Spleen (tissue), 11 donors: ENCODE data around the gene REXO5. TPM values are rescaled to one million over a fixed set of nuclear protein-coding genes. Genes with fewer than 3 reads are reported as not detected.

Experiments
- DNase-seq: peaks from one replicate; pipeline ENCODE4 v3.0.0-alpha.2; 2020
- H3K27ac ChIP-seq, 8 donors: fragments of 200-600 bp; sonication (generic) in 7 of 8; 1 replicate in 4 of 8; 2 replicates in 4 of 8; pipeline versions ENCODE4 v1.5.0 to v1.8.0; 2016 to 2021; ENCODE audit warnings: inconsistent platforms in 4 of 8, mild to moderate bottlenecking in 4 of 8, moderate library complexity in 1 of 8
- H3K27me3 ChIP-seq, 7 donors: fragments of 200-600 bp; sonication (generic) in 6 of 7; replicated peaks in 1 of 7; 1 replicate in 4 of 7; 2 replicates in 3 of 7; pipeline versions ENCODE4 v1.5.0 to v1.8.0; 2016 to 2021; ENCODE audit warnings: inconsistent platforms in 3 of 7, mild to moderate bottlenecking in 1 of 7
- H3K36me3 ChIP-seq, 6 donors: fragments of 200-600 bp; sonication (generic) in 5 of 6; 1 replicate in 4 of 6; 2 replicates in 2 of 6; pipeline versions ENCODE4 v1.5.0 to v1.8.0; 2016 to 2021; ENCODE audit warnings: inconsistent platforms in 2 of 6
- H3K4me1 ChIP-seq, 6 donors: fragments of 200-600 bp; sonication (generic) in 5 of 6; 1 replicate in 3 of 6; 2 replicates in 3 of 6; pipeline versions ENCODE4 v1.5.0 to v1.8.0; 2016 to 2021; ENCODE audit warnings: inconsistent platforms in 3 of 6
- H3K4me3 ChIP-seq, 8 donors: fragments of 200-600 bp; sonication (generic) in 7 of 8; 1 replicate in 4 of 8; 2 replicates in 4 of 8; pipeline versions ENCODE4 v1.5.0 to v1.8.0; 2016 to 2021; ENCODE audit warnings: inconsistent platforms in 4 of 8, mild to moderate bottlenecking in 4 of 8, moderate library complexity in 2 of 8
- H3K9me3 ChIP-seq, 8 donors: fragments of 200-600 bp; sonication (generic) in 7 of 8; 1 replicate in 4 of 8; 2 replicates in 4 of 8; pipeline versions ENCODE4 v1.5.0 to v1.8.0; 2016 to 2021; ENCODE audit warnings: inconsistent platforms in 4 of 8
- CTCF ChIP-seq, 11 experiments: fragments of 200-600 bp in 7 of 11; fragments of 450-650 bp in 4 of 11; sonication (generic) in 4 of 11; IDR thresholded peaks in 8 of 11; conservative IDR thresholded peaks in 3 of 11; 1 replicate in 7 of 11; 2 replicates in 4 of 11; pipeline versions ENCODE4 v1.4.0 to v1.8.0; 2016 to 2021; ENCODE audit warnings: antibody characterized with exemption in 11 of 11, inconsistent platforms in 4 of 11, mild to moderate bottlenecking in 1 of 11
- POLR2A ChIP-seq, 3 donors: fragments of 450-650 bp; IDR thresholded peaks; one replicate each; pipeline ENCODE4 v1.5.1; 2017; ENCODE audit warnings: antibody characterized with exemption in 3 of 3, mild to moderate bottlenecking in 1 of 3
- POLR2AphosphoS5 ChIP-seq, 3 donors: sonication (generic); formaldehyde crosslinking; IDR thresholded peaks; one replicate each; pipeline ENCODE4 v1.5.1; 2017; ENCODE audit warnings: antibody characterized with exemption in 3 of 3
- WGBS, 5 donors: extraction: QIAGEN DNeasy Blood & Tissue Kit in 3 of 5; methylation state at CpG; one replicate each; pipeline versions ENCODE4 v1.1.5 to v1.1.7; 2013 to 2018; 5-methylcytosine and 5-hydroxymethylcytosine counted together
- intact Hi-C: fragments of 100-400 bp; cut with DNase I; formaldehyde crosslinking; loops from one replicate; pipeline ENCODE4 v1.15.0; 2023; ENCODE audit warnings: low total_unique reads
- polyA plus RNA-seq, 3 donors: library from polyadenylated mRNA; stranded (reverse); fragments of 200-250 nt; gene quantifications; one replicate each; pipeline ENCODE4 v1.2.1, GENCODE V29; 2013
- total RNA-seq, 7 donors: library from RNA; depleted of rRNA in 3 of 7; stranded (reverse); fragments of >200 nt in 3 of 7; fragmentation: NEBNext Ultra II Directional in 4 of 7; extraction: Animal tissue kit (Norgen Biotek cat#: 25700) in 4 of 7; gene quantifications; one replicate each; pipeline versions ENCODE4 v1.1.0 to v1.2.1, GENCODE V29; 2016 to 2021
- donor health status: healthy with polysubstance abuse.
- donor health status: DM: no; HTN: no; CAD: no; lungs with moderate emphysema.
- donor health status: DM: no; HTN: no; CAD: no.
- donor health status: Bipolar disorder and iron deficiency.
- donor health status: healthy.
- donor health status: DM: no; HTN: no; CAD: no.
- donor health status: DM: yes; HTN: yes; CAD: no.

The REXO5 gene
- total and polyA plus RNA-seq, 10 donors, result 0.46 to 3.7 (median 1.5) TPM

GRCh38 chr16:20789130-20789529 is 17.2 kb upstream of the REXO5 start:
- no peak for DNase-seq
- H3K27ac ChIP-seq, result no peak overlapping the region
- no peaks in the 10 kb centered on the region for H3K36me3 ChIP-seq
- H3K9me3 ChIP-seq, result peaks cover 0 to 3% (median 0%) of the 10 kb centered on the region in 8 donors
- no peak overlapping the region for H3K4me3 ChIP-seq
- no peaks in the 10 kb centered on the region for H3K27me3 ChIP-seq
- intact Hi-C loops, result no loop called here
- no peak for TF ChIP-seq POLR2A (IDR thresholded peaks at IDR 0.05)
- TF ChIP-seq POLR2AphosphoS5 (IDR thresholded peaks at IDR 0.05), result no peak
- no peak for TF ChIP-seq CTCF (IDR thresholded peaks at IDR 0.05 in 8 of 11, conservative IDR thresholded peaks at IDR 0.05 in 3 of 11)
- H3K4me1 ChIP-seq, result no peaks in the 10 kb centered on the region

GRCh38 chr16:20791923-20792612 is 14.3 kb upstream of the REXO5 start:
- WGBS, 5 donors, result 85 to 92% (median 92%) methylated on average over 5 of the region's 5 CpGs
- Histone ChIP-seq H3K27me3 (no peaks in the 10 kb centered on the region), H3K36me3 (peaks cover 0 to 20% (median 0%) of the 10 kb centered on the region in 6 donors), H3K27ac (no peak overlapping the region), H3K4me1 (no peaks in the 10 kb centered on the region), H3K9me3 (no peaks in the 10 kb centered on the region), H3K4me3 (no peak overlapping the region)
- TF ChIP-seq CTCF (IDR thresholded peaks at IDR 0.05 in 8 of 11, conservative IDR thresholded peaks at IDR 0.05 in 3 of 11) (no peak), POLR2A (IDR thresholded peaks at IDR 0.05) (no peak), POLR2AphosphoS5 (IDR thresholded peaks at IDR 0.05) (no peak)
- no peak for DNase-seq
- intact Hi-C loops, result no loop called here

GRCh38 chr16:20798364-20798763 is 8.0 kb upstream of the REXO5 start:
- Histone ChIP-seq H3K27me3 (no peaks in the 10 kb centered on the region), H3K9me3 (no peaks in the 10 kb centered on the region), H3K4me1 (no peaks in the 10 kb centered on the region), H3K36me3 (peaks cover 0 to 58% (median 13%) of the 10 kb centered on the region in 6 donors), H3K4me3 (no peak overlapping the region), H3K27ac (no peak overlapping the region)
- 35 to 60% (median 46%) methylated on average over 2 of the region's 2 CpGs for WGBS, 5 donors
- DNase-seq, result no peak
- intact Hi-C loops, result no loop called here
- TF ChIP-seq CTCF (IDR thresholded peaks at IDR 0.05 in 8 of 11, conservative IDR thresholded peaks at IDR 0.05 in 3 of 11) (no peak), POLR2A (IDR thresholded peaks at IDR 0.05) (no peak), POLR2AphosphoS5 (IDR thresholded peaks at IDR 0.05) (no peak)

GRCh38 chr16:20799599-20799998 is 6.7 kb upstream of the REXO5 start:
- TF ChIP-seq CTCF (IDR thresholded peaks at IDR 0.05 in 8 of 11, conservative IDR thresholded peaks at IDR 0.05 in 3 of 11) (peak; percentile 21 to 73 (median 53)), POLR2AphosphoS5 (IDR thresholded peaks at IDR 0.05) (no peak)
- H3K27me3 ChIP-seq, result no peaks in the 10 kb centered on the region
- WGBS, 5 donors, result 50 to 82% (median 59%) methylated on average over 2 of the region's 2 CpGs
- peaks cover 0 to 2% (median under 1%) of the 10 kb centered on the region in 6 donors for H3K4me1 ChIP-seq
- H3K4me3 ChIP-seq, result no peak overlapping the region
- no peak for DNase-seq
- intact Hi-C loops, result no loop called here
- H3K36me3 ChIP-seq, result peaks cover 0 to 58% (median 13%) of the 10 kb centered on the region in 6 donors
- no peak overlapping the region for H3K27ac ChIP-seq
- H3K9me3 ChIP-seq, result no peaks in the 10 kb centered on the region
